GM19238 (cell line): ENCODE measurements around the gene PRAMEF5.
"Not testable (repeated sequence)": the region's sequence is repeated elsewhere in the genome, so short reads cannot be mapped to it uniquely, and the experiment has no call there.

Experiments
- DNase-seq: peaks from one replicate; pipeline ENCODE4 v3.0.0; 2011; ENCODE audit warnings: low spot score; ENCODE audit not compliant: insufficient read length

Gene PRAMEF5

DNA sequence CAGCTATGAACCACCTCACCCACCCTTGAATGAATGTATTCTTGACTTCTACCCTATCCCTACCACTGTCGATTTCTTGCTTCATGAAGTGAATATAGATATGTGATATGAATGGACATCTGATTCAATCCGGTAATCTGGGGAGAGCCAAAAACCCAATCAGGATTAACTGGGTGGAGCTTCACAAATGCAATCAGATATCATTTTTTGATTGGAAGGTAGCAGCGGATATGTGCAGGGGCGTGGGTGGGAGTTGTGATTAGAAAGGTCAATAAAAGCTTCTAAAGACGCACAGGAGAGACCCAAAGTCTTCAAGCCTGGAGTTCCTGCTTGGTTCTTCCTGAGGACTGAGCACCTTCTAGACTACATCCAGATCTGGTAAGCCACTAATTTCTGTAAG lies at the start of gene PRAMEF5:
Gene PRAMEF5, plus strand, starts transcription at position 301 of the 400 bp plus-strand sequence. CDS start 5,071 bp downstream, outside the sequence.
- DNase-seq, result not testable (repeated sequence)

DNA sequence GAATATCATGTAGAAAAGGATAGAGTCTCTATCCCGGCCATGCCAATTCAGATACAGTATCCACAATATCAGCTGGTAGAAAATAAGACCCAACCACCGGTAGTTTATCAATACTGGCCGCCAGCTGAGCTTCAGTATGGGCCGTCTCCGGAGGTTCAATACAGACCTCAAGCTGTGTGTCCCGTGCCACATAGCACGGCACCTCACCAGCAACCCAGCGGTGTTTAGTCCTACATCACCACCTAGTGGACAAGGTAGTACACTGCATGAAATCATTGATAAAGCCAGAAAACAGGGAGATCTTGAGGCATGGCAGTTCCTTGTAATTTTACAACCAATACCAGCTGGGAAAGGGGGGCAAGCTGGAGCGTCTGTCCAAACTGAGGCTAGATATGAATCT lies 45.3 kb upstream of the PRAMEF5 start:
- not testable (repeated sequence) for DNase-seq

DNA sequence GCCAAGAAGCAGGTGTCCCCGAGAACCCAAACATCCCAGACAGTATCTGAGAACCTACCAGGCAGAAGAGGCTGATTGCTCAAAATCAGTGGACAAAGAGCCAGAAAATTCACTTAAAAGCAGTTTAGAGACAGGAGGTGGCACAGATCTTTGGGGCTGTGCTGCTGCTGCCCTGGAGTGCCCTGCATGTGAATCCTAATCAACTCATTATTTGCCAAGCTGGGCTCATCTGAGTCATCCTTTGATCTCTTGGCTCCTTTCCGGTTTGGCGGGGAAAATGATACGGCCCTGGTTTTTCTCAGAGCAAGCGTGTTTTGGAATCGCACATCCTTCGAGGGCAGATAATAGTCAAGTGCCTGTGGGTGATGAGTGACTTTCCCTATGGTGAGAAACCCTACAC lies 37.4 kb upstream of the PRAMEF5 start:
- DNase-seq, result not testable (repeated sequence)

DNA sequence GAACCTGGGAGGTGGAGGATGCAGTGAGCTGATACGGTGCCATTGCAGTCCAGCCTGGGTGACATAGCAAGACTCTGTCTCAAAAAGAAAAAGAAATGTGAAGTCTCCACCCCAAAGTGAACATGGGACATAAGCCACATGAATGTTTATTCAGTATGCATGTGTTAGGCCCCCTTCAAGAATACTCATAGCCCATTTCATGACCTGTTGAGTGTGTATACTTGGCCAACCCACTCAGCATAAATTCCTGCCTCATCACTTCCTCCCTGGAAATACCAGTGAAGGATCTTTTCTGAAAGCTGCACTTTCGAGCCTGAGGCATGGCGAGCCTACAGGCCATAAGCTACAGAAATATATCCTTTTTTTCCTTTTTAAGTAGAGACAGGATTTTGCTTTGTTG lies 34.8 kb upstream of the PRAMEF5 start:
- DNase-seq, result not testable (repeated sequence)

GRCh38 chr1:13222788-13223187 lies 31.2 kb upstream of the PRAMEF5 start:
- not testable (repeated sequence) for DNase-seq

DNA sequence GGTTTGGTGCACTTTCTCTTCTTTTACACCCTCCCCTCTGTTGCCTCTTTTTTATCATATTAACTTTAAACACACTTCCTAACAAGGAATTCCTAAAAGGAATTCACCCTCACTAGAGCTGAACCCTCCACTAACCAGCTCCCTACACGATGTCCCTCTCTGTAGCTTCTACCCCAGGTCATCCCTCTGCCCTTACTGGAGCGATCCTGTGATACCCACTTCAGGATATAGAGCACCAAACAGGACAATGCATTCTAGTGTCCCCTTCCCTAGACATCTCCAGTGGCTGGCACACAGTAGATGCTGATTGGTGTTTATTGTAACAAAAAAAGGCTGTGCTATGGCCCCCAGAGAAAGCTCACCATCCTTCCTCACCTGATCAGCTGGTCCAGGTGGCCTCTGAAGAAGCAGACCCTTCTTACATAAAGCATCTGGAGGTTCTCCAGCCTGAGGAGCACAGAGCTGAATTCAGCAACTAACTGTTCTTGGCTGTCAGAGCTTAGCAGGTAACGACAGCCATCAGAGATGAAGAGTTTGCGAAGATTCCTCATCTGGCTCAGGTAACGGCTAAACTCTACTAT lies 29.4 kb upstream of the PRAMEF5 start:
- no peak for DNase-seq

DNA sequence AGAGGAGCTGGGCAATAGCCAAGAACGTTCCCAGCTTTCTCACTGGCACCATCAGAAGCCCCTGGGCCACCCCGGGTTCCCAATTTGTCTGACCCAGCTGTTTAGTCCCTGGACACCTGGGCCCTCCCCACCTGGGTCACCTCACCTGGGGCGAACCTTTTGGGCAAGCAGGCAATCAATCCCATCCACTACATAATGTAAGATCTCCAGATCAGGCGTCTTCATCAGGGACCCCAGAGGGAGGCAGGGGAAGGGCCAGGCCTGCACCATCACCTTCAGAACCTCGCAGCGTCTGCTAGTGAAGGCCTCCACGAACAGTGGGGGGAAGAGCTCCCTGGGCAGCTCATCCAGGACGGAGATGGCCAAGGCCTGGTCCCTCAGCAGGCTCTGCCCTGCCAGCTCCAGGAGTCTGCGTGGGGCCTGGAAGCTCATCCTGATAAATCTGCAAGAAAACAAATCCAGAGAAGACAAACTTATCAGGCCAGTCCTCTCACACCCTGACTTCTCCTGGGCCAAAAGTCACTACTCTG lies 28.3 kb upstream of the PRAMEF5 start, which contains the start of gene PRAMEF18:
Gene PRAMEF18, minus strand, starts transcription at position 480 of the 530 bp plus-strand sequence. Its CDS starts 48 bp downstream, at position 432.
- not testable (repeated sequence) for DNase-seq

GRCh38 chr1:13227271-13228055 lies 26.5 kb upstream of the PRAMEF5 start:
- not testable (repeated sequence) for DNase-seq

DNA sequence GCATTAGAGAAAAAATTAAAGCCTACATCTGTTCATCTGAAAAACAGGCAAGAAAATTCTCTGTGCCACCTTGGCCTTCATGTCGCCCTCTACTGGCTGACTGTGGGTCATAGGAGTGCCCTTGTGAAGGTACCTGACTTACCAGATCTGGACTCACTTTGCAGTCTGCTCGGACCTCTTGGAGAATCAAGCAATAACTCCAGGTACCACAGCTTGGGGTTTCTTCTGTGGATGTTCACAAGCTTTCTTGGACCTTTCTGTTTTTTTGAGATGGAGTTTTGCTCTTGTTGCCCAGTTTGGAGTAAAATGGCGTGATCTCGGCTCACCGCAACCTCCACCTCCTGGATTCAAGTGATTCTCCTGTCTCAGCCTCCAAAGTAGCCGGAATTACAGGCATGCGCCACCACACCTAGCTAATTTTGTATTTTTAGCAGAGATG lies 25.6 kb upstream of the PRAMEF5 start:
- DNase-seq, result no peak

DNA sequence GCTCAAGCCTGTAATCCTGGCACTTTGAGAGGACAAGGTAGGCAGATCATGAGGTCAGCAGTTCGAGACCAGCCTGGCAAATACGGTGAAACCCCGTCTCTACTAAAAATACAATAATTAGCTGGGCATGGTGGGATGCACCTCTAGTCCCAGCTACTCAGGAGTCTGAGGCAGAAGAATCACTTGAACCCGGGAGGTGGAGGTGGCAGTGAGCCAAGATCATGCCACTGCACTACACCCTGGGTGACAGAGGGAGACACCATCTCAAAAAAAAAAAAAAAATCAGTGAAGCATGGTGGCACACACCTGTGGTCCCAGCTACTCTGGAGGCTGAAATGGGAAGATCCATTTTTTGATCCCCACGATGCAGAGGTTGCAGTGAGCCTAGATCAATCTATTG lies 23.9 kb upstream of the PRAMEF5 start:
- DNase-seq, result not testable (repeated sequence)

GRCh38 chr1:13230601-13231000 lies 23.4 kb upstream of the PRAMEF5 start:
- DNase-seq, result not testable (repeated sequence)

- DNase-seq, result not testable (repeated sequence)
These were observed 22.8 kb upstream of the PRAMEF5 start for GRCh38 chr1:13231061-13231750.

GRCh38 chr1:13232056-13232455 lies 21.9 kb upstream of the PRAMEF5 start:
- not testable (repeated sequence) for DNase-seq

- DNase-seq, result not testable (repeated sequence)
These were observed 19.9 kb upstream of the PRAMEF5 start for GRCh38 chr1:13234057-13234456.

GRCh38 chr1:13237572-13237971 lies 16.4 kb upstream of the PRAMEF5 start:
- DNase-seq, result not testable (repeated sequence)

DNA sequence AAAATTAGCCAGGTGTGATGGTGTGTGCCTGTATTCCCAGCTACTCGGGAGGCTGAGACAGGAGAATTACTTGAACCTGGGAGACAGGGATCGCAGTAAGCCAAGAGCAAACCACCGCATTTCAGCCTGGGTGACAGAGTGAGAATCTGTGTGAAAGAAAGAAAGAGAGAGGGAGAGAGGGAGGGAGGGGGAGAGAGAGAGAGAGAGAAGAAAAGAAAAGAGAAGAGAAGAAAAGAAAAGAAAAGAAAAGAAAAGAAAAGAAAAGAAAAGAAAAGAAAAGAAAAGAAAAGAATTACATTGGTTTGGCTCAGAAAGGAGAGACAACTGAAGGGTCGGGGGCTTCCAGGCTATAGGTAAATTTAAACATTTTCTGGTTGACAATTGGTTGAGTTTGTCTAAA lies 14.4 kb upstream of the PRAMEF5 start:
- not testable (repeated sequence) for DNase-seq

DNA sequence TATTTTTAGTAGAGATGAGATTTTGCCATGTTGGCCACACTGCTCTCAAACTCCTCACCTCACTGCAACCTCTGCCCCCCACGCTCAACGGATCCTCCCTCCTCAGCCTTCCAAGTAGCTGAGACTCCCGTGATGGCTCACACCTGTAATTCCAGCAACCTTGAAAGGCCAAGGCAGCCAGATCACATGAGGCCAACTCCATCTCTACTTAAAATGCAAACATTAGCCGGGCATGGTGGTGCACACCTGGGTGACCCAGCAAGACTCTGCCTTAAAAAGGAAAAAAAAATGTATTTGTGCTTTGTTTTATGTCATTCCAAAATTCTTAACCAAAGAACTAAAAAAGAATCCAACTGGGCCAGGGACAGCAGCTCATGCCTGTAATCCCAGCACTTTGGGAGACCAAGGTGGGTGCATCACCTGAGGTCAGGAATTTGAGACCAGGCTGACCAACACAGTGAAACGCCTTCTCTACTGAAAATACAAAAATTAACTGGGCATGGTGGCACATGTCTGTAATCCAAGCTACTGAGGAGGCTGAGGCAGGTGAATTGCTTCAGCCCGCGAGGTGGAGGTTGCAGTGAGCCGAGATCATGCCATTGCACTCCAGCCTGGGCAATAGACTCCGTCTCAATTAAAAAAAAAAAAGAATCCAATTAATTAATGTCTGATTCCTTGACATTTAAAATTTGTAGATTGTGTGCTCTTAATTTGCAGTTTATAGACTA lies 10.3 kb upstream of the PRAMEF5 start:
- DNase-seq, result not testable (repeated sequence)

GRCh38 chr1:13245841-13246553 lies 8.0 kb upstream of the PRAMEF5 start:
- not testable (repeated sequence) for DNase-seq

GRCh38 chr1:13246554-13246871 lies 7.5 kb upstream of the PRAMEF5 start:
- not testable (repeated sequence) for DNase-seq

DNA sequence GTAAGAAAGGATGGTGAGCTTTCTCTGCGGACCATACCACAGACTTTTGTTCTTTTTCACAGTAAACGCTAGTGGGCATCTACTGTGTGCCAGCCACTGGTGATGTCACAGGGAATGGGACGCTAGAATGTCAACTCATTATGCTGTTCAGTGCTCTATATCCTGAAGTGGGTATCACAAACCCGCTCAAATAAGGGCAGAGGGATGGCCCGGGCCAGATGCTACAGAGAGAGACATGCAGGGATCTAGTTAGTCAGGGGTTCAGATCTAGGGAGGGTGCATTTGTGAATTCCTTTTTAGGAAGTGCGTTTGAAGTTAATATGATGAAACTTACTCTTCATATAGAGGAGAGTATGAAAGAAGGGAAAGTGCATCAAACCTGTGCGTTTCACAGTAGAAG lies 6.9 kb upstream of the PRAMEF5 start:
- not testable (repeated sequence) for DNase-seq
